DND-41 (cell line): ENCODE results near the gene TIA1.

ENCODE experiments used
- ATAC-seq: fragments of 200-7000 bp; cut with Tn5 transposase; 3 replicates; pipeline ENCODE4 v1.9.1; 2021; ENCODE audit warnings: low read depth; ENCODE audit not compliant: insufficient read depth
- DNase-seq: peaks from one replicate; pipeline ENCODE4 v3.0.0-alpha.2; 2020
- H2AFZ ChIP-seq: 2 replicates; pipeline ENCODE4 v1.6.0; 2012; ENCODE audit warnings: low read depth, low read length
- H3K27ac ChIP-seq: 2 replicates; pipeline ENCODE4 v1.5.1; 2012; ENCODE audit warnings: low read length, inconsistent platforms
- H3K27me3 ChIP-seq: fragments of 200-600 bp; sonication (generic); 2 replicates; pipeline ENCODE4 v1.6.0; 2012; ENCODE audit warnings: low read length, mild to moderate bottlenecking, inconsistent platforms; ENCODE audit not compliant: insufficient read depth, poor library complexity
- H3K36me3 ChIP-seq: 2 replicates; pipeline ENCODE4 v1.5.1; 2012; ENCODE audit warnings: low read length, inconsistent platforms; ENCODE audit not compliant: insufficient read depth
- H3K4me1 ChIP-seq: 2 replicates; pipeline ENCODE4 v1.5.1; 2012; ENCODE audit warnings: mild to moderate bottlenecking, low read length; ENCODE audit not compliant: insufficient read depth
- H3K4me2 ChIP-seq: 2 replicates; pipeline ENCODE4 v1.6.0; 2012; ENCODE audit warnings: mild to moderate bottlenecking, moderate library complexity, low read length, inconsistent platforms; ENCODE audit not compliant: insufficient read depth
- H3K4me3 ChIP-seq, 2 experiments: fragments of 200-600 bp in 1 of 2; shearing (Covaris generic) in 1 of 2; 2 replicates each; pipeline ENCODE4 v1.5.1; 2012 to 2016; ENCODE audit warnings: inconsistent platforms in 2 of 2, low read length in 2 of 2, mild to moderate bottlenecking in 2 of 2, low read depth in 1 of 2, moderate library complexity in 1 of 2
- H3K79me2 ChIP-seq: 2 replicates; pipeline ENCODE4 v1.6.0; 2012; ENCODE audit warnings: low read length, inconsistent platforms; ENCODE audit not compliant: insufficient read depth
- H3K9ac ChIP-seq: 2 replicates; pipeline ENCODE4 v1.6.0; 2012; ENCODE audit warnings: low read depth, mild to moderate bottlenecking, inconsistent platforms, low read length, moderate library complexity
- H3K9me3 ChIP-seq: 2 replicates; pipeline ENCODE4 v1.5.1; 2012; ENCODE audit warnings: low read length, moderate library complexity, mild to moderate bottlenecking, inconsistent platforms; ENCODE audit not compliant: insufficient read depth, severe bottlenecking
- H4K20me1 ChIP-seq: 2 replicates; pipeline ENCODE4 v1.6.0; 2012; ENCODE audit warnings: low read length; ENCODE audit not compliant: insufficient read depth
- EZH2 ChIP-seq: IDR thresholded peaks from 3 replicates; pipeline ENCODE4 v1.6.1; 2012; ENCODE audit warnings: borderline replicate concordance, low read depth, mild to moderate bottlenecking, moderate library complexity, low read length, inconsistent platforms; ENCODE audit not compliant: severe bottlenecking
- TF ChIP-seq, protein P1 (sequence below): IDR thresholded peaks from 2 replicates; pipeline ENCODE4 v1.5.1; 2012; ENCODE audit warnings: borderline replicate concordance, low read length, moderate library complexity, mild to moderate bottlenecking; ENCODE audit not compliant: poor library complexity, severe bottlenecking; ENCODE audit errors: extremely low read depth

TIA1 gene

DNA sequence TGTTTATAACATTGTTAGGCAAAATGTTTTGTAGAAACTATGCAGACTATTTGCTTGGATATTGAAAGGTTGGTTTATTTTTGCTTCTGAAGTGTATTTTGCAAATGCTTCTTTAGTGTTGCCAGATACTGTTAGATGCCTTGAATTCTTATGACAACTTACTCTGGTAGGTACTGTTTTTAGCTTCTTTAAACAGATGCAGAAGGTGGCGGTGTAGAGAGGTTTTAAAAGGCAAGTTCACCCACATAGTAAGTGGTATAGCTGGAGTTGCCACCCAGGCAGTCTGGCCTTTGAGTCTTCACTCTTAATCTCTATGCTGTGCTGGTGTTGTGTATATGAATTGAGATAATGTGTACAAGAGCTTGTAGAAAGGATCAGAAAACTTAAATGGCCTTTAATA, 13.1 kb upstream of the TIA1 start:
- no peaks in the 10 kb centered on the region for H4K20me1 ChIP-seq
- no peak overlapping the region for H3K27ac ChIP-seq
- no peak overlapping the region for H2AFZ ChIP-seq
- no peaks in the 10 kb centered on the region for H3K9me3 ChIP-seq
- no peak overlapping the region for H3K9ac ChIP-seq
- no peaks in the 10 kb centered on the region; the same call in 1 of the 2 replicates for H3K79me2 ChIP-seq
- DNase-seq (no peak), ATAC-seq (no peak)
- peaks cover 21% of the 10 kb centered on the region for H3K36me3 ChIP-seq
- H3K4me3 ChIP-seq, result no peak overlapping the region
- H3K4me2 ChIP-seq, result no peak overlapping the region
- peaks cover 26% of the 10 kb centered on the region for H3K4me1 ChIP-seq
- no peaks in the 10 kb centered on the region for H3K27me3 ChIP-seq
- TF ChIP-seq EZH2, result no peak
- TF ChIP-seq, protein P1, sequence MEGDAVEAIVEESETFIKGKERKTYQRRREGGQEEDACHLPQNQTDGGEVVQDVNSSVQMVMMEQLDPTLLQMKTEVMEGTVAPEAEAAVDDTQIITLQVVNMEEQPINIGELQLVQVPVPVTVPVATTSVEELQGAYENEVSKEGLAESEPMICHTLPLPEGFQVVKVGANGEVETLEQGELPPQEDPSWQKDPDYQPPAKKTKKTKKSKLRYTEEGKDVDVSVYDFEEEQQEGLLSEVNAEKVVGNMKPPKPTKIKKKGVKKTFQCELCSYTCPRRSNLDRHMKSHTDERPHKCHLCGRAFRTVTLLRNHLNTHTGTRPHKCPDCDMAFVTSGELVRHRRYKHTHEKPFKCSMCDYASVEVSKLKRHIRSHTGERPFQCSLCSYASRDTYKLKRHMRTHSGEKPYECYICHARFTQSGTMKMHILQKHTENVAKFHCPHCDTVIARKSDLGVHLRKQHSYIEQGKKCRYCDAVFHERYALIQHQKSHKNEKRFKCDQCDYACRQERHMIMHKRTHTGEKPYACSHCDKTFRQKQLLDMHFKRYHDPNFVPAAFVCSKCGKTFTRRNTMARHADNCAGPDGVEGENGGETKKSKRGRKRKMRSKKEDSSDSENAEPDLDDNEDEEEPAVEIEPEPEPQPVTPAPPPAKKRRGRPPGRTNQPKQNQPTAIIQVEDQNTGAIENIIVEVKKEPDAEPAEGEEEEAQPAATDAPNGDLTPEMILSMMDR, result peak; percentile 4

DNA sequence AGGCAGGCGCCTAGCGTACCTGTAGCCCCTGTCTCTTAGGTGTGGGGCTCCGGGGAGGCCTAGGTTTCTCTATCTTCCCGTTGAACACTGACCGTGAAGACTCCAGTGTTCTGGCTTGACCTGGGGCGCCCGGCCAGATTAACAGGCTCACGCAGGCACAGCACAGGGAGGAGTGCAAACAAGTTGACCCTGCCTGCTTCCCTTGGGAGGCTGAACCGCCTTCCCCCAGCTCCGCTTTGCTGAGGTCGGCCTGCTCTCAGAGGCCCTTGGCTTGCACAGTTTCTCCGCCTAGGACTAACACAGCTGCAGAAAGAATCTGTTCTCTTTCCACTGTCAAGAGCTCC, 10.1 kb upstream of the TIA1 start:
- H3K4me1 ChIP-seq, result peaks cover 28% of the 10 kb centered on the region
- ATAC-seq (peak; percentile 2; the same call in 1 of the 3 replicates), DNase-seq (no peak)

GRCh38 chr2:70255637-70256314, 7.3 kb upstream of the TIA1 start:
- Histone ChIP-seq H3K4me3 (no peak overlapping the region), H3K9me3 (no peaks in the 10 kb centered on the region)

More for the DNA sequence above, 10.1 kb upstream of the TIA1 start:
- Histone ChIP-seq H3K9me3 (no peaks in the 10 kb centered on the region), H3K27ac (peak overlapping the region; percentile 68), H3K9ac (peak overlapping the region; percentile 66), H3K36me3 (peaks cover 11% of the 10 kb centered on the region), H3K79me2 (no peaks in the 10 kb centered on the region; the same call in 1 of the 2 replicates), H3K4me3 (peak overlapping the region; percentile 35 to 68; a peak in 3 of 4 replicates), H3K4me2 (peak overlapping the region; percentile 90), H4K20me1 (no peaks in the 10 kb centered on the region), H2AFZ (peak overlapping the region; percentile 97), H3K27me3 (no peaks in the 10 kb centered on the region)
- TF ChIP-seq EZH2, result no peak
- TF ChIP-seq, protein P1, result no peak

More at GRCh38 chr2:70255637-70256314, 7.3 kb upstream of the TIA1 start:
- DNase-seq (no peak), ATAC-seq (no peak)
- no peaks in the 10 kb centered on the region for H4K20me1 ChIP-seq
- TF ChIP-seq EZH2, result no peak
- TF ChIP-seq, protein P1, result no peak
- no peak overlapping the region for H3K27ac ChIP-seq
- H3K9ac ChIP-seq, result no peak overlapping the region
- no peak overlapping the region for H2AFZ ChIP-seq
- H3K36me3 ChIP-seq, result peaks cover 7% of the 10 kb centered on the region; the same call in 1 of the 2 replicates
- no peaks in the 10 kb centered on the region; the same call in 1 of the 2 replicates for H3K79me2 ChIP-seq
- no peak overlapping the region for H3K4me2 ChIP-seq
- H3K27me3 ChIP-seq, result no peaks in the 10 kb centered on the region
- peaks cover 28% of the 10 kb centered on the region for H3K4me1 ChIP-seq
